H9 (cell line): ENCODE measurements around the gene HEG1. TPM values are rescaled to one million over a fixed set of nuclear protein-coding genes. Genes with fewer than 3 reads are reported as not detected.

Source experiments
- DNase-seq: peaks from one replicate; pipeline ENCODE4 v3.0.0-alpha.2; 2017
- H2AFZ ChIP-seq: one replicate; pipeline ENCODE4 v1.6.1; 2013; ENCODE audit warnings: mild to moderate bottlenecking, low read length, control low read depth, moderate library complexity
- H2AK5ac ChIP-seq: 2 replicates; pipeline ENCODE4 v1.6.1; 2013; ENCODE audit warnings: low read length, control low read depth, mixed read lengths; ENCODE audit not compliant: insufficient read length
- H2BK120ac ChIP-seq: one replicate; pipeline ENCODE4 v1.6.1; 2013; ENCODE audit warnings: low read depth, mild to moderate bottlenecking, low read length, control low read depth, inconsistent platforms; ENCODE audit not compliant: poor library complexity, severe bottlenecking
- H2BK12ac ChIP-seq: 2 replicates; pipeline ENCODE4 v1.6.1; 2013; ENCODE audit warnings: low read length, control low read depth, mixed read lengths, low read depth; ENCODE audit not compliant: insufficient read length
- H2BK15ac ChIP-seq: 2 replicates; pipeline ENCODE4 v1.6.1; 2013; ENCODE audit warnings: low read depth, low read length, control low read depth
- H2BK20ac ChIP-seq: one replicate; pipeline ENCODE4 v1.6.1; 2013; ENCODE audit warnings: low read depth, mild to moderate bottlenecking, low read length, control low read depth, inconsistent platforms; ENCODE audit not compliant: poor library complexity, severe bottlenecking
- H2BK5ac ChIP-seq: 2 replicates; pipeline ENCODE4 v1.6.1; 2013; ENCODE audit warnings: low read length, control low read depth, mixed read lengths; ENCODE audit not compliant: insufficient read length
- H3K14ac ChIP-seq: 2 replicates; pipeline ENCODE4 v1.6.1; 2013; ENCODE audit warnings: low read length, control low read depth; ENCODE audit not compliant: insufficient read depth
- H3K18ac ChIP-seq: 2 replicates; pipeline ENCODE4 v1.6.1; 2013; ENCODE audit warnings: low read depth, mild to moderate bottlenecking, mixed read lengths, low read length, control low read depth; ENCODE audit not compliant: insufficient read length
- H3K23ac ChIP-seq: 2 replicates; pipeline ENCODE4 v1.6.1; 2013; ENCODE audit warnings: low read length, control low read depth, mixed read lengths, low read depth; ENCODE audit not compliant: insufficient read length
- H3K23me2 ChIP-seq: 2 replicates; pipeline ENCODE4 v1.6.1; 2013; ENCODE audit warnings: low read depth, mild to moderate bottlenecking, mixed read lengths, low read length, control low read depth; ENCODE audit not compliant: insufficient read length, poor library complexity, severe bottlenecking
- H3K27ac ChIP-seq: 2 replicates; pipeline ENCODE4 v1.5.1; 2013; ENCODE audit warnings: low read length, control low read depth, mixed read lengths, low read depth; ENCODE audit not compliant: insufficient read length
- H3K27me3 ChIP-seq: 2 replicates; pipeline ENCODE4 v1.6.1; 2013; ENCODE audit warnings: low read length, control low read depth, inconsistent platforms; ENCODE audit not compliant: insufficient read depth
- H3K4ac ChIP-seq: 2 replicates; pipeline ENCODE4 v1.6.1; 2013; ENCODE audit warnings: low read depth, mild to moderate bottlenecking, control low read depth, inconsistent platforms, low read length, moderate library complexity
- H3K4me1 ChIP-seq: 2 replicates; pipeline ENCODE4 v1.6.1; 2013; ENCODE audit warnings: low read length, control low read depth, inconsistent platforms; ENCODE audit not compliant: insufficient read depth
- H3K4me2 ChIP-seq: 2 replicates; pipeline ENCODE4 v1.6.1; 2013; ENCODE audit warnings: low read length, control low read depth, mixed read lengths; ENCODE audit not compliant: insufficient read length, insufficient read depth
- H3K56ac ChIP-seq: 2 replicates; pipeline ENCODE4 v1.6.1; 2013; ENCODE audit warnings: low read depth, mild to moderate bottlenecking, mixed read lengths, low read length, control low read depth; ENCODE audit not compliant: insufficient read length
- H3K79me1 ChIP-seq: 2 replicates; pipeline ENCODE4 v1.6.1; 2013; ENCODE audit warnings: low read depth, mild to moderate bottlenecking, moderate library complexity, low read length, control low read depth, inconsistent platforms; ENCODE audit not compliant: insufficient read depth, poor library complexity, severe bottlenecking
- H3K79me2 ChIP-seq: 2 replicates; pipeline ENCODE4 v1.6.1; 2013; ENCODE audit warnings: low read length, control low read depth, inconsistent platforms; ENCODE audit not compliant: insufficient read depth
- H3K9ac ChIP-seq: 2 replicates; pipeline ENCODE4 v1.6.1; 2013; ENCODE audit warnings: low read length, control low read depth, mixed read lengths; ENCODE audit not compliant: insufficient read length; ENCODE audit errors: extremely low read depth
- H3K9me3 ChIP-seq: one replicate; pipeline ENCODE4 v1.6.1; 2013; ENCODE audit warnings: low read depth, low read length, inconsistent platforms; ENCODE audit not compliant: control insufficient read depth
- H3T11ph ChIP-seq: one replicate; pipeline ENCODE4 v1.6.1; 2013; ENCODE audit warnings: mild to moderate bottlenecking, low read length, control low read depth, inconsistent platforms
- H4K20me1 ChIP-seq: one replicate; pipeline ENCODE4 v1.6.1; 2013; ENCODE audit not compliant: control insufficient read depth, insufficient read length, insufficient read depth
- H4K5ac ChIP-seq: 2 replicates; pipeline ENCODE4 v1.6.1; 2013; ENCODE audit warnings: low read depth, mild to moderate bottlenecking, mixed read lengths, low read length, control low read depth; ENCODE audit not compliant: insufficient read length
- H4K8ac ChIP-seq: replicated peaks from 2 replicates; pipeline ENCODE4 v1.6.1; 2013; ENCODE audit warnings: low read length, control low read depth, mixed read lengths, low read depth; ENCODE audit not compliant: insufficient read length
- H4K91ac ChIP-seq: 2 replicates; pipeline ENCODE4 v1.6.1; 2013; ENCODE audit warnings: low read depth, mild to moderate bottlenecking, moderate library complexity, mixed read lengths, low read length, control low read depth; ENCODE audit not compliant: insufficient read length
- H3K27ac Mint-ChIP-seq, 3 experiments: 2 replicates in 2 of 3; 3 replicates in 1 of 3; pipeline ENCODE4 v1.8.0; 2020 to 2021; ENCODE audit warnings: mixed read lengths in 3 of 3, mild to moderate bottlenecking in 1 of 3, moderate library complexity in 1 of 3
- H3K27me3 Mint-ChIP-seq: 2 replicates; pipeline ENCODE4 v1.8.0; 2021; ENCODE audit warnings: low read depth, mild to moderate bottlenecking, moderate library complexity, mixed read lengths
- H3K36me3 Mint-ChIP-seq, 3 experiments: 2 replicates in 2 of 3; 3 replicates in 1 of 3; pipeline ENCODE4 v1.8.0; 2020 to 2021; ENCODE audit warnings: low read depth in 3 of 3, mixed read lengths in 3 of 3; ENCODE audit not compliant: insufficient read depth in 1 of 3
- H3K4me1 Mint-ChIP-seq, 2 experiments: 2 replicates each; pipeline ENCODE4 v1.8.0; 2020; ENCODE audit warnings: mixed read lengths in 2 of 2
- H3K4me3 Mint-ChIP-seq, 2 experiments: 2 replicates in 1 of 2; 3 replicates in 1 of 2; pipeline ENCODE4 v1.8.0; 2020 to 2021; ENCODE audit warnings: mild to moderate bottlenecking in 2 of 2, mixed read lengths in 2 of 2, moderate library complexity in 1 of 2
- H3K9me3 Mint-ChIP-seq, 2 experiments: 2 replicates in 1 of 2; 3 replicates in 1 of 2; pipeline ENCODE4 v1.8.0; 2020; ENCODE audit warnings: mild to moderate bottlenecking in 2 of 2, mixed read lengths in 2 of 2, moderate library complexity in 1 of 2
- WGBS: extraction: QIAGEN DNeasy Blood & Tissue Kit; methylation state at CpG from one replicate; pipeline ENCODE4 v1.1.7; 2013; ENCODE audit warnings: missing lambda C conversion rate, low lambda C conversion rate, mixed read lengths; ENCODE audit not compliant: insufficient read length; ENCODE audit errors: extremely low coverage; 5-methylcytosine and 5-hydroxymethylcytosine counted together
- total RNA-seq: library from RNA; stranded (reverse); gene quantifications from 2 replicates; pipeline ENCODE4 v1.2.1, GENCODE V29; 2021
- TF ChIP-seq, protein P1 (sequence below): fragments of 200-600 bp; sonication (generic); conservative IDR thresholded peaks from 3 replicates; pipeline ENCODE4 v1.8.0; 2021; ENCODE audit warnings: antibody characterized with exemption, mild to moderate bottlenecking

HEG1 gene
- total RNA-seq, 1 experiment from 2014 or later = 10.3 TPM

DNA sequence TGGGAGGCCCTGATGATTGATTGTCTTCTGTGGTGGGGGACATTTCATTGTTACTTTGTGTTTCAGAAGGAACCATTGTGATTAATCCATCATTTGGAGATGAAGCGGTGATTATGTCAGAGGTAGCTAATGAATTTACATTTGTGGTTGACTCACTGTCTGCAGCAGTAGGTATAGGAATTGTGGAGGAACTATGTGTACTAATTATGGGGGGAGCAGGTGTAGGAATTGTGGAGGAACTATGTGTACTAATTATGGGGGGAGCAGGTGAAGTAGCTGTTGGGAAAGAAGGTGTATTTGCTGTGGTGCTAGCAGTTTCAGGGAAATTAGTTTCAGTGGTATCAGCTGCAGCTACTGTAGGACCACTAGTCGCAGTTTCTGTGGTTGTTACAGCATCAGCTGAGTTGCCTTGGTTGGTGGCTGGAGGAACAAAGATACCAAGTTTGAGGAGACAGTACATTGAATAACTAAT, 128.2 kb downstream of the HEG1 start:
- no peak for DNase-seq

More for the DNA sequence above, 128.2 kb downstream of the HEG1 start:
- H2AFZ ChIP-seq = no peak overlapping the region
- TF ChIP-seq, protein P1, sequence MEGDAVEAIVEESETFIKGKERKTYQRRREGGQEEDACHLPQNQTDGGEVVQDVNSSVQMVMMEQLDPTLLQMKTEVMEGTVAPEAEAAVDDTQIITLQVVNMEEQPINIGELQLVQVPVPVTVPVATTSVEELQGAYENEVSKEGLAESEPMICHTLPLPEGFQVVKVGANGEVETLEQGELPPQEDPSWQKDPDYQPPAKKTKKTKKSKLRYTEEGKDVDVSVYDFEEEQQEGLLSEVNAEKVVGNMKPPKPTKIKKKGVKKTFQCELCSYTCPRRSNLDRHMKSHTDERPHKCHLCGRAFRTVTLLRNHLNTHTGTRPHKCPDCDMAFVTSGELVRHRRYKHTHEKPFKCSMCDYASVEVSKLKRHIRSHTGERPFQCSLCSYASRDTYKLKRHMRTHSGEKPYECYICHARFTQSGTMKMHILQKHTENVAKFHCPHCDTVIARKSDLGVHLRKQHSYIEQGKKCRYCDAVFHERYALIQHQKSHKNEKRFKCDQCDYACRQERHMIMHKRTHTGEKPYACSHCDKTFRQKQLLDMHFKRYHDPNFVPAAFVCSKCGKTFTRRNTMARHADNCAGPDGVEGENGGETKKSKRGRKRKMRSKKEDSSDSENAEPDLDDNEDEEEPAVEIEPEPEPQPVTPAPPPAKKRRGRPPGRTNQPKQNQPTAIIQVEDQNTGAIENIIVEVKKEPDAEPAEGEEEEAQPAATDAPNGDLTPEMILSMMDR = no peak
- no peaks in the 10 kb centered on the region for H3K23me2 ChIP-seq
- H3K18ac ChIP-seq = no peak overlapping the region
- WGBS = no CpG with 5 or more reads among the region's 2 CpGs
- H3K27me3 ChIP-seq = no peaks in the 10 kb centered on the region
- Mint-ChIP-seq H3K27me3 (no peaks in the 10 kb centered on the region; the same call in 1 of the 2 replicates), H3K27ac (no peak overlapping the region; a peak in 1 of 7 replicates), H3K9me3 (no peaks in the 10 kb centered on the region), H3K4me1 (no peaks in the 10 kb centered on the region), H3K4me3 (no peak overlapping the region), H3K36me3 (no peaks in the 10 kb centered on the region)
- H2BK20ac ChIP-seq = no peak overlapping the region
- no peak overlapping the region for H4K8ac ChIP-seq
- H2BK120ac ChIP-seq = no peak overlapping the region
- no peaks in the 10 kb centered on the region for H3K4me1 ChIP-seq
- no peak overlapping the region for H3K23ac ChIP-seq
- H4K5ac ChIP-seq = no peak overlapping the region
- no peak overlapping the region for H3K14ac ChIP-seq
- no peaks in the 10 kb centered on the region for H3K79me2 ChIP-seq
- H3K4ac ChIP-seq = no peak overlapping the region
- no peak overlapping the region for H2BK15ac ChIP-seq
- no peak overlapping the region for H3T11ph ChIP-seq
- no peak overlapping the region for H2AK5ac ChIP-seq
- no peaks in the 10 kb centered on the region for H4K20me1 ChIP-seq
- H3K79me1 ChIP-seq = no peaks in the 10 kb centered on the region
- H2BK5ac ChIP-seq = no peak overlapping the region
- no peak overlapping the region for H3K27ac ChIP-seq
- H4K91ac ChIP-seq = no peak overlapping the region
- H2BK12ac ChIP-seq = no peak overlapping the region
- no peak overlapping the region for H3K56ac ChIP-seq
- no peak overlapping the region for H3K9ac ChIP-seq
- H3K9me3 ChIP-seq = no peaks in the 10 kb centered on the region
- no peak overlapping the region for H3K4me2 ChIP-seq
